K562 treated with DMSO at 1 percent for 4 hours (cell line): Measurements from ENCODE around the gene REG1A. TPM values are rescaled to one million over a fixed set of nuclear protein-coding genes. Genes with fewer than 3 reads are reported as not detected.

Experiments
- total RNA-seq: library from RNA; unstranded; fragments of 300-600 nt; gene quantifications from 2 replicates; pipeline ENCODE4 v1.2.3, GENCODE V29; 2022; ENCODE audit not compliant: insufficient read depth

REG1A gene
- not detected in 2 replicates for total RNA-seq

DNA sequence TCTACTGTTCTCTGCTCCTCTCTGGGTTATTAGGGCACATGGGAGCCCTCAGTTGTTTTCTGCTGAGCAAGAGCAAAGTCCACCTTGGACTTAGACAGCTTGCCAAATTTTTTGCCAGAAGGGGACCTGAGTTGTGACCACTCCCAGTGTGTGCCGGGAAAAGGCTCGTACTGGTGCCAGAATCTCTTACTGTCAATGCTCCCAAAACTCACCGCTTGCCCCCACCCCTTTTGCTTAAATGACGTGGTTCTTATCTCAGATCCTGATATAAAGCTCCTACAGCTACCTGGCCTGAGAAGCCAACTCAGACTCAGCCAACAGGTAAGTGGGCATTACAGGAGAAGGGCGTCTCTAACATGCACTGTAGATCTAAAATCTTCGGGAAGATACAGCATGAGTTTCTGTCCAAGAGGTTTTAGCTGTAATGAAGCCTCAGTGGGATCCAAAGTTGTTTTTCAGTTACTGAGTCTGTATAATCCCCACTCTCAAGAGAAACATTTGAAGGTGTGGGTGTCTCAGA lies at the start of gene REG1A:
Gene REG1A (plus strand): TSS at position 295 of the 520 bp plus-strand sequence. CDS start 374 bp downstream, outside the sequence.

DNA sequence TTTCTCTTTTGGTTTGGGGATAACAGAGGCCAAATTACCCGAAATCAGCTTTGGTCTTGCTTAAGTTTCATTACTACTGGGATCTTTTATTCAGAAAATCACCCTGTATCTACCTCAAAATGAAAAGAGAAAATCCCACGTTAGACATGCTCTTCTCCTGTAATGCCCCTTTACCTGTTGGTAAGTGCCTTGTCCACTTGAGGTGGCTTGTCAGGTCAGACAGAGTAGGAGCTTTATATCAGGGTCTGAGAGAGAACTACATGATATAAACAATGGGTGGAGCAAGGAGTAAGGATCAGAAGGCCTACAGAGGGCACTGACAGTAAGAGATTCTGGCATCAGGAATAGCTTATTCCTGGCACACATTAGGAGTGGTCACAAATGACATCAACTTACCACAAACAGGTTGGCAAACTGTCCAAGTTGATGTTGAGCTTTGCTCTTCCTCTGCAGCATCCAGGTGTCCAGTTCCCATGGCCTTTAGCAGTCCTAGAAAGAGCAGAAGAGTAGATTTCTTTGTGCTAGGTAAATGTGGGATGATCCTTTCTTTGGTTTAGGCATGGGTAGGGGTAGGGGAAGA lies 32.4 kb upstream of the REG1A start, which contains the start of gene REG1B:
Gene REG1B (minus strand): TSS at position 209 of the 580 bp plus-strand sequence. CDS start 381 bp downstream, outside the sequence.

GRCh38 chr2:79159653-79160052 lies 39.4 kb downstream of the REG1A start, which contains the start of gene REG3A:
Gene REG3A (minus strand): TSS chr2:79159753. CDS start chr2:79159405, 348 bp downstream.

Other genes with a start within 250 kb of the REG1A start
- not detected in 2 replicates for gene REG3G, start 94.8 kb upstream of the REG1A start, total RNA-seq
- gene REG1B, start 32.5 kb upstream of the REG1A start, total RNA-seq, result not detected in 2 replicates
- not detected in 2 replicates for gene REG3A, start 39.3 kb downstream of the REG1A start, total RNA-seq